Liver (tissue), 9 donors: Measurements from ENCODE around the gene FAM43A. TPM values are rescaled to one million over a fixed set of nuclear protein-coding genes. Genes with fewer than 3 reads are reported as not detected.

ENCODE experiments used
- DNase-seq: peaks from one replicate; pipeline ENCODE4 v3.0.0-alpha.2; 2017; ENCODE audit warnings: low spot score
- H3K27ac ChIP-seq, 2 donors: one replicate each; pipeline ENCODE4 v1.7.0; 2013; ENCODE audit warnings: inconsistent platforms in 2 of 2, low read length in 2 of 2, control low read depth in 1 of 2, low read depth in 1 of 2, mild to moderate bottlenecking in 1 of 2
- H3K27me3 ChIP-seq, 4 donors: one replicate each; pipeline versions ENCODE4 v1.6.1 to v1.7.0; 2013; ENCODE audit warnings: low read length in 3 of 4, inconsistent platforms in 1 of 4, mild to moderate bottlenecking in 1 of 4, moderate library complexity in 1 of 4; ENCODE audit not compliant: control insufficient read depth in 4 of 4, insufficient read depth in 4 of 4
- H3K36me3 ChIP-seq, 4 donors: one replicate each; pipeline versions ENCODE4 v1.6.1 to v1.7.0; 2013; ENCODE audit warnings: low read length in 3 of 4, mild to moderate bottlenecking in 3 of 4, low read depth in 1 of 4, moderate library complexity in 1 of 4; ENCODE audit not compliant: control insufficient read depth in 4 of 4, insufficient read depth in 3 of 4
- H3K4me1 ChIP-seq, 4 donors: one replicate each; pipeline versions ENCODE4 v1.6.1 to v1.7.0; 2013; ENCODE audit warnings: low read length in 3 of 4, mild to moderate bottlenecking in 3 of 4, moderate library complexity in 1 of 4; ENCODE audit not compliant: control insufficient read depth in 4 of 4, insufficient read depth in 4 of 4
- H3K4me3 ChIP-seq, 3 donors: one replicate each; pipeline versions ENCODE4 v1.6.1 to v1.7.0; 2013; ENCODE audit warnings: low read length in 3 of 3, control low read depth in 1 of 3, low read depth in 1 of 3, mild to moderate bottlenecking in 1 of 3
- H3K9ac ChIP-seq, 2 donors: one replicate each; pipeline ENCODE4 v1.7.0; 2013; ENCODE audit warnings: low read length in 2 of 2, mild to moderate bottlenecking in 2 of 2, moderate library complexity in 2 of 2, control low read depth in 1 of 2, low read depth in 1 of 2
- H3K9me3 ChIP-seq, 4 donors: one replicate each; pipeline versions ENCODE4 v1.6.1 to v1.7.0; 2013; ENCODE audit warnings: low read length in 3 of 4; ENCODE audit not compliant: control insufficient read depth in 4 of 4
- CTCF ChIP-seq: fragments of 150-350 bp; IDR thresholded peaks from 2 replicates; pipeline ENCODE4 v1.5.1; 2017; ENCODE audit warnings: improper control_type of control experiment, low read depth, low read length; ENCODE audit not compliant: missing input control
- EGR1 ChIP-seq, 2 donors: IDR thresholded peaks; 2 replicates each; pipeline ENCODE4 v1.6.1; 2016 to 2018; ENCODE audit warnings: antibody characterized with exemption in 2 of 2, low read depth in 2 of 2
- FOXA1 ChIP-seq: IDR thresholded peaks from 2 replicates; pipeline ENCODE4 v1.6.1; 2016; ENCODE audit warnings: antibody characterized with exemption
- FOXA2 ChIP-seq: IDR thresholded peaks from 2 replicates; pipeline ENCODE4 v1.6.1; 2016; ENCODE audit warnings: antibody characterized with exemption
- GABPA ChIP-seq, 2 donors: IDR thresholded peaks in 1 of 2; conservative IDR thresholded peaks in 1 of 2; 2 replicates each; pipeline ENCODE4 v1.6.1; 2016; ENCODE audit warnings: antibody characterized with exemption in 2 of 2, mild to moderate bottlenecking in 1 of 2, moderate library complexity in 1 of 2
- HNF4A ChIP-seq, 2 donors: conservative IDR thresholded peaks; 2 replicates each; pipeline ENCODE4 v1.6.1; 2016; ENCODE audit warnings: antibody characterized with exemption in 2 of 2, mild to moderate bottlenecking in 2 of 2
- HNF4G ChIP-seq: IDR thresholded peaks from 2 replicates; pipeline ENCODE4 v1.6.1; 2016; ENCODE audit warnings: antibody characterized with exemption
- JUND ChIP-seq, 2 donors: IDR thresholded peaks; 2 replicates each; pipeline ENCODE4 v1.6.1; 2016; ENCODE audit warnings: antibody characterized with exemption in 2 of 2
- MAX ChIP-seq: IDR thresholded peaks from 2 replicates; pipeline ENCODE4 v1.6.1; 2016; ENCODE audit warnings: antibody characterized with exemption
- NR2F2 ChIP-seq: IDR thresholded peaks from 2 replicates; pipeline ENCODE4 v1.6.1; 2016; ENCODE audit warnings: antibody characterized with exemption
- RAD21 ChIP-seq, 2 donors: IDR thresholded peaks; 2 replicates each; pipeline ENCODE4 v1.6.1; 2016; ENCODE audit warnings: antibody characterized with exemption in 2 of 2, mild to moderate bottlenecking in 2 of 2
- REST ChIP-seq: IDR thresholded peaks from 2 replicates; pipeline ENCODE4 v1.6.1; 2016; ENCODE audit warnings: antibody characterized with exemption, mild to moderate bottlenecking
- RXRA ChIP-seq, 2 donors: IDR thresholded peaks; 2 replicates each; pipeline ENCODE4 v1.6.1; 2017 to 2018; ENCODE audit warnings: antibody characterized with exemption in 2 of 2, mild to moderate bottlenecking in 1 of 2
- SP1 ChIP-seq: IDR thresholded peaks from 2 replicates; pipeline ENCODE4 v1.6.1; 2018; ENCODE audit warnings: antibody characterized with exemption, mild to moderate bottlenecking
- TAF1 ChIP-seq: conservative IDR thresholded peaks from 2 replicates; pipeline ENCODE4 v1.6.1; 2016; ENCODE audit warnings: antibody characterized with exemption, mild to moderate bottlenecking
- YY1 ChIP-seq: IDR thresholded peaks from 2 replicates; pipeline ENCODE4 v1.6.1; 2016; ENCODE audit warnings: antibody characterized with exemption, mild to moderate bottlenecking
- WGBS: extraction: QIAGEN DNeasy Blood & Tissue Kit; methylation state at CpG from one replicate; pipeline ENCODE4 v1.1.7; 2013; 5-methylcytosine and 5-hydroxymethylcytosine counted together
- polyA plus RNA-seq, 2 donors: library from polyadenylated mRNA; stranded (reverse) in 1 of 2; unstranded in 1 of 2; fragments of 200-250 nt in 1 of 2; fragments of >200 nt in 1 of 2; fragmentation: Nextera tagmentation in 1 of 2; extraction: Ambion mirVana in 1 of 2; gene quantifications; one replicate each; pipeline versions ENCODE4 v1.2.1 to v1.2.3, GENCODE V29; 2013 to 2015
- total RNA-seq, 2 donors: library from RNA; depleted of rRNA; stranded (reverse); fragments of >200 nt; gene quantifications; one replicate each; pipeline ENCODE4 v1.2.3, GENCODE V29; 2014
- TF ChIP-seq, protein P1 (sequence below): IDR thresholded peaks from 2 replicates; pipeline ENCODE4 v1.6.1; 2016; ENCODE audit warnings: antibody characterized with exemption
- TF ChIP-seq, protein P2 (sequence below): IDR thresholded peaks from 2 replicates; pipeline ENCODE4 v1.6.1; 2016; ENCODE audit warnings: antibody characterized with exemption
- donor health status: healthy.
- donor health status: healthy.
- donor health status: healthy.
- donor health status: healthy.
- donor health status: healthy.

The FAM43A gene
- total and polyA plus RNA-seq, 4 donors, result 0.83 to 4.9 (median 3.4) TPM

- Histone ChIP-seq H3K9me3 (no peaks in the 10 kb centered on the region), H3K4me1 (peaks cover under 1 to 12% (median 5%) of the 10 kb centered on the region in 4 donors), H3K27me3 (no peaks in the 10 kb centered on the region), H3K9ac (no peak overlapping the region), H3K4me3 (no peak overlapping the region), H3K27ac (no peak overlapping the region), H3K36me3 (no peaks in the 10 kb centered on the region)
- no peak for DNase-seq
- WGBS, result 79% methylated on average over 11 of the region's 11 CpGs
- TF ChIP-seq GABPA (IDR thresholded peaks at IDR 0.05 in 1 of 2, conservative IDR thresholded peaks at IDR 0.05 in 1 of 2) (no peak), YY1 (no peak), HNF4G (no peak), MAX (no peak), TAF1 (no peak), JUND (IDR thresholded peaks at IDR 0.05) (no peak), SP1 (no peak), FOXA1 (no peak), NR2F2 (no peak), REST (no peak), FOXA2 (no peak), RXRA (IDR thresholded peaks at IDR 0.05) (no peak), CTCF (no peak), HNF4A (conservative IDR thresholded peaks at IDR 0.05) (no peak), EGR1 (IDR thresholded peaks at IDR 0.05; ENCODE audit: low read depth in 2 of 2) (no peak), RAD21 (IDR thresholded peaks at IDR 0.05) (no peak)
- TF ChIP-seq, protein P1, sequence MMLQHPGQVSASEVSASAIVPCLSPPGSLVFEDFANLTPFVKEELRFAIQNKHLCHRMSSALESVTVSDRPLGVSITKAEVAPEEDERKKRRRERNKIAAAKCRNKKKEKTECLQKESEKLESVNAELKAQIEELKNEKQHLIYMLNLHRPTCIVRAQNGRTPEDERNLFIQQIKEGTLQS, result no peak
- TF ChIP-seq, protein P2, sequence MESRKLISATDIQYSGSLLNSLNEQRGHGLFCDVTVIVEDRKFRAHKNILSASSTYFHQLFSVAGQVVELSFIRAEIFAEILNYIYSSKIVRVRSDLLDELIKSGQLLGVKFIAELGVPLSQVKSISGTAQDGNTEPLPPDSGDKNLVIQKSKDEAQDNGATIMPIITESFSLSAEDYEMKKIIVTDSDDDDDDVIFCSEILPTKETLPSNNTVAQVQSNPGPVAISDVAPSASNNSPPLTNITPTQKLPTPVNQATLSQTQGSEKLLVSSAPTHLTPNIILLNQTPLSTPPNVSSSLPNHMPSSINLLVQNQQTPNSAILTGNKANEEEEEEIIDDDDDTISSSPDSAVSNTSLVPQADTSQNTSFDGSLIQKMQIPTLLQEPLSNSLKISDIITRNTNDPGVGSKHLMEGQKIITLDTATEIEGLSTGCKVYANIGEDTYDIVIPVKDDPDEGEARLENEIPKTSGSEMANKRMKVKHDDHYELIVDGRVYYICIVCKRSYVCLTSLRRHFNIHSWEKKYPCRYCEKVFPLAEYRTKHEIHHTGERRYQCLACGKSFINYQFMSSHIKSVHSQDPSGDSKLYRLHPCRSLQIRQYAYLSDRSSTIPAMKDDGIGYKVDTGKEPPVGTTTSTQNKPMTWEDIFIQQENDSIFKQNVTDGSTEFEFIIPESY, result no peak
Measured at GRCh38 chr3:194680888-194681615, 4.6 kb upstream of the FAM43A start.
